GM12891 (cell line): ENCODE results near the gene CCDC63.

ENCODE experiments used
- PAX5 ChIP-seq: IDR thresholded peaks from 2 replicates; pipeline ENCODE4 v1.6.1; 2011; ENCODE audit warnings: low read length, moderate library complexity, mild to moderate bottlenecking; ENCODE audit not compliant: insufficient read depth, severe bottlenecking
- POLR2A ChIP-seq: IDR thresholded peaks from 2 replicates; pipeline ENCODE4 v1.6.1; 2011; ENCODE audit warnings: low read depth, low read length, control low read depth
- POLR2AphosphoS5 ChIP-seq: IDR thresholded peaks from 2 replicates; pipeline ENCODE4 v1.6.1; 2011; ENCODE audit warnings: low read depth, low read length, control low read depth
- SPI1 ChIP-seq: IDR thresholded peaks from 2 replicates; pipeline ENCODE4 v1.6.1; 2011; ENCODE audit warnings: low read depth, low read length, control low read depth

GRCh38 chr12:110940933-110941332 lies 94.1 kb downstream of the CCDC63 start:
- TF ChIP-seq POLR2A (no peak), SPI1 (no peak), POLR2AphosphoS5 (no peak), PAX5 (no peak)
